Chondrocyte (in vitro differentiated cells): ENCODE data around the gene COBL. TPM values are rescaled to one million over a fixed set of nuclear protein-coding genes. Genes with fewer than 3 reads are reported as not detected.

ENCODE experiments used
- DNase-seq: peaks from one replicate; pipeline ENCODE4 v3.0.0; 2021; ENCODE audit warnings: mixed read lengths, low spot score
- H3K27ac Mint-ChIP-seq: one replicate; pipeline ENCODE4 v1.8.0; 2021; ENCODE audit warnings: mild to moderate bottlenecking, moderate library complexity, mixed read lengths; ENCODE audit not compliant: unreplicated experiment
- H3K27me3 Mint-ChIP-seq: 2 replicates; pipeline ENCODE4 v1.8.0; 2021; ENCODE audit warnings: low read depth, mixed read lengths
- H3K36me3 Mint-ChIP-seq: 2 replicates; pipeline ENCODE4 v1.8.0; 2021; ENCODE audit warnings: low read depth, mixed read lengths
- H3K4me1 Mint-ChIP-seq: 2 replicates; pipeline ENCODE4 v1.8.0; 2021; ENCODE audit warnings: low read depth, mild to moderate bottlenecking, mixed read lengths
- H3K4me3 Mint-ChIP-seq: one replicate; pipeline ENCODE4 v1.8.0; 2021; ENCODE audit warnings: mild to moderate bottlenecking, moderate library complexity, mixed read lengths; ENCODE audit not compliant: unreplicated experiment
- H3K9me3 Mint-ChIP-seq: 2 replicates; pipeline ENCODE4 v1.8.0; 2021; ENCODE audit warnings: low read depth, mixed read lengths
- total RNA-seq: library from RNA; stranded (reverse); gene quantifications from 3 replicates; pipeline ENCODE4 v1.2.1, GENCODE V29; 2021
- TF ChIP-seq, protein P1 (sequence below): fragments of 200-600 bp; sonication (generic); IDR thresholded peaks from 2 replicates; pipeline ENCODE4 v1.5.0; 2021; ENCODE audit warnings: antibody characterized with exemption, mild to moderate bottlenecking, moderate library complexity

The COBL gene
- total RNA-seq, 1 donor from 2014 or later, result 0.17 TPM

DNA sequence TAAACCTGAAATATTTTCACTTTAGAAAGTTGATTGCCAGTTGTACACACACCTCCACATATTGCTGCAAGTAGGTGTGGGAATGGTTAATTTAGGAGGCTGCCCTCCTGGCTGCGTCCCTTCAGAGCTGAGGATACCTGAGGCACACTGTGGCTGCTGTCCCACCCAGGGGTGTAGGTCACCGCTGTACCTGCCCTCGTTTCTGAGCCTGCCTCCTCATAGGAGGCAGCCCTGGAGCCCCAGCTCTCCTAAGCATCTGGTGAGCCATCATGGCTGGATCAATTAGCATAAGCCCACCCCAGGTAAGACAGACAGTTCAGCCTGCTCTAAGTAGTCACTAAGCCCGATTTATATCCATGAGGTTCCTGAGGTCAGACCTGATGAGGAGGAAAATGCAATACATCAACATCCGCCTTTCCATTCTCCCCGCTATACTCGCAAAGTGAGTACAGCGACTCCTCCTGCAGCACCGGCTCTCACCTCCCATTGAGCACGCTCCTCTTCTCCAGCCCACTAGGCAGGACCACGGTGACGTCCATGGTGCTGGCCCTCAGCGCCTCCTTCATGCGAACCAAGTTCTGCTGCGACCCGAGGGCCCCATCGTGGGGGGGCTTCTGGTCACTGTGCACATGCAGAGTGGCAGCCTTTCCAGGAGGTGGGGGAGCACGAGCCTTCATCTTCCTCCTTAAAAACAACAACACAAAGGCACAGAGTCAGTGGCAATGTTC lies 97.2 kb downstream of the COBL start:
- Mint-ChIP-seq H3K36me3 (no peaks in the 10 kb centered on the region), H3K4me3 (no peak overlapping the region), H3K4me1 (no peaks in the 10 kb centered on the region), H3K9me3 (no peaks in the 10 kb centered on the region), H3K27ac (no peak overlapping the region), H3K27me3 (peaks cover 7% of the 10 kb centered on the region)
- no peak for DNase-seq
- TF ChIP-seq, protein P1, sequence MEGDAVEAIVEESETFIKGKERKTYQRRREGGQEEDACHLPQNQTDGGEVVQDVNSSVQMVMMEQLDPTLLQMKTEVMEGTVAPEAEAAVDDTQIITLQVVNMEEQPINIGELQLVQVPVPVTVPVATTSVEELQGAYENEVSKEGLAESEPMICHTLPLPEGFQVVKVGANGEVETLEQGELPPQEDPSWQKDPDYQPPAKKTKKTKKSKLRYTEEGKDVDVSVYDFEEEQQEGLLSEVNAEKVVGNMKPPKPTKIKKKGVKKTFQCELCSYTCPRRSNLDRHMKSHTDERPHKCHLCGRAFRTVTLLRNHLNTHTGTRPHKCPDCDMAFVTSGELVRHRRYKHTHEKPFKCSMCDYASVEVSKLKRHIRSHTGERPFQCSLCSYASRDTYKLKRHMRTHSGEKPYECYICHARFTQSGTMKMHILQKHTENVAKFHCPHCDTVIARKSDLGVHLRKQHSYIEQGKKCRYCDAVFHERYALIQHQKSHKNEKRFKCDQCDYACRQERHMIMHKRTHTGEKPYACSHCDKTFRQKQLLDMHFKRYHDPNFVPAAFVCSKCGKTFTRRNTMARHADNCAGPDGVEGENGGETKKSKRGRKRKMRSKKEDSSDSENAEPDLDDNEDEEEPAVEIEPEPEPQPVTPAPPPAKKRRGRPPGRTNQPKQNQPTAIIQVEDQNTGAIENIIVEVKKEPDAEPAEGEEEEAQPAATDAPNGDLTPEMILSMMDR, result no peak

- H3K36me3 Mint-ChIP-seq, result no peaks in the 10 kb centered on the region
- DNase-seq, result no peak
- no peak overlapping the region for H3K27ac Mint-ChIP-seq
- TF ChIP-seq, protein P1, result no peak
- H3K4me3 Mint-ChIP-seq, result no peak overlapping the region
- H3K9me3 Mint-ChIP-seq, result no peaks in the 10 kb centered on the region
- H3K4me1 Mint-ChIP-seq, result no peaks in the 10 kb centered on the region
- peaks cover 3% of the 10 kb centered on the region for H3K27me3 Mint-ChIP-seq
These were observed 98.8 kb downstream of the COBL start for GRCh38 chr7:51217804-51218203.

DNA sequence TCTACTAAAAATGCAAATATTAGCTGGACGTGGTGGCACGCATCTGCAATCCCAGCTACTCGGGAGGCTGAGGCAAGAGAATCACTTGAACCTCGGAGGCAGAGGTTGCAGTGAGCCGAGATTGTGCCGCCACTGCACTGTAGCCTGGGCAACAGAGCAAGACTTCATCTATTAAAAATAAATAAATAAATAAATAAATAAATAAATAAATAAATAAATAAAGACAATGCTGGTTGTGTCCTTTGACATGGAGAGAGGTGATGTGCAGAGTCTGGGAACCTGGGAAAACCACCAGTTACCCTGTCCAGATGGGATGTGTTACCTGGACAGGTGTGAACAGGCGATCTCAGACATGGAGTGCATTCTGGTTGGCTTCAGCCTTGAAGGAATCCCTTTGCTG lies 102.5 kb downstream of the COBL start:
- H3K4me1 Mint-ChIP-seq, result no peaks in the 10 kb centered on the region
- no peaks in the 10 kb centered on the region for H3K9me3 Mint-ChIP-seq
- TF ChIP-seq, protein P1, result no peak
- no peak overlapping the region for H3K4me3 Mint-ChIP-seq
- no peak overlapping the region for H3K27ac Mint-ChIP-seq
- DNase-seq, result no peak
- H3K27me3 Mint-ChIP-seq, result peaks cover 6% of the 10 kb centered on the region
- no peaks in the 10 kb centered on the region for H3K36me3 Mint-ChIP-seq

GRCh38 chr7:51213618-51214017 lies 103.0 kb downstream of the COBL start:
- TF ChIP-seq, protein P1, result no peak
- Mint-ChIP-seq H3K4me1 (no peaks in the 10 kb centered on the region), H3K36me3 (no peaks in the 10 kb centered on the region), H3K27me3 (peaks cover 8% of the 10 kb centered on the region), H3K27ac (no peak overlapping the region), H3K9me3 (no peaks in the 10 kb centered on the region), H3K4me3 (no peak overlapping the region)
- DNase-seq, result no peak

DNA sequence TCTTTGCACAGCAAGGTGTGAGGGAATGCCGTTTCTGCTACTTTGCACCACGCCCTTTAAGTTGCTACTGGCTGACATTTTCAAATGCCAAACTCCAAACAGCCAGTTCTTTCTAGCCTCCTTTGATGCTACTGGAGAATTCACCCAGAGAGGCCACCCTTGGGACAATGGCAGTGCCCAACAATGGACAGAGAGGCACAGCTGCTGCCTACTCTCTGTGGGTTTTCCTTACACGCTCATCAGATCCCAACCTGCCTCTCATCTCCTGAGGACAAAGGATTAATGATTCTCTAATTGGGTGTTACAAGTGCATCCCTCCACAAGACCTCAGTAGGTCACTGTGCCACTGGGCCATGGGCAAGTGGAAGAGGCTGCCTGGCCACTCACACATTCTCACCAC lies 105.8 kb downstream of the COBL start:
- H3K36me3 Mint-ChIP-seq, result no peaks in the 10 kb centered on the region
- H3K4me3 Mint-ChIP-seq, result no peak overlapping the region
- H3K9me3 Mint-ChIP-seq, result no peaks in the 10 kb centered on the region
- DNase-seq, result no peak
- TF ChIP-seq, protein P1, result no peak
- no peak overlapping the region for H3K27ac Mint-ChIP-seq
- H3K4me1 Mint-ChIP-seq, result no peaks in the 10 kb centered on the region
- peaks cover 8% of the 10 kb centered on the region for H3K27me3 Mint-ChIP-seq
